Measurements from ENCODE around the gene UBE2E3.

- TF ChIP-seq POLR2A (IDR thresholded peaks at IDR 0.05) = no peak
- TF ChIP-seq CTCF (IDR thresholded peaks at IDR 0.05 in 4 of 5, conservative IDR thresholded peaks at IDR 0.05 in 1 of 5) = no peak
Observed at GRCh38 chr2:181066333-181066732, 85.9 kb downstream of the UBE2E3 start.

All from gastrocnemius medialis (tissue), 4 donors.